ENCODE data around the gene MGP.

The MGP gene

DNA sequence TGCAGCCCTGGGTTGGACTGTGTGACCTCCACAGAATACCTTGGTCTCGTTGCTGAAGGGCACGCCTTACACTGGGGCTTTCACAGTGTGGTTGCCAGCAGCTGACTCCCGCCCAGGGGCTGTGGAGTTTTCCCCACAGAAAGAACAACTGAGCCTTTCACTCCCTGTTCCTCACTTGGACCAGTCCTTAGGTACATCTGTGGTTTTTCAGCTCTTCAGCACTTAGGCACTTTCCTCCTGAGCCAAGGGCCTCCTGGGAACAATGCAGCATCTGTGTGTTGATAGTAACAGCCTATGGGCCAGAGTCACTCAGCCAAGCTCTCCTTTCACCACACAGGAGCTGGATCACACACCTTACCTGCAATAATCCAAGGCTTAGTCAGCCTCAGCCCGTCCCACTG lies 27.7 kb upstream of the MGP start:
- no peak for DNase-seq (ENCODE audit: low spot score)
- TF ChIP-seq, protein P1, sequence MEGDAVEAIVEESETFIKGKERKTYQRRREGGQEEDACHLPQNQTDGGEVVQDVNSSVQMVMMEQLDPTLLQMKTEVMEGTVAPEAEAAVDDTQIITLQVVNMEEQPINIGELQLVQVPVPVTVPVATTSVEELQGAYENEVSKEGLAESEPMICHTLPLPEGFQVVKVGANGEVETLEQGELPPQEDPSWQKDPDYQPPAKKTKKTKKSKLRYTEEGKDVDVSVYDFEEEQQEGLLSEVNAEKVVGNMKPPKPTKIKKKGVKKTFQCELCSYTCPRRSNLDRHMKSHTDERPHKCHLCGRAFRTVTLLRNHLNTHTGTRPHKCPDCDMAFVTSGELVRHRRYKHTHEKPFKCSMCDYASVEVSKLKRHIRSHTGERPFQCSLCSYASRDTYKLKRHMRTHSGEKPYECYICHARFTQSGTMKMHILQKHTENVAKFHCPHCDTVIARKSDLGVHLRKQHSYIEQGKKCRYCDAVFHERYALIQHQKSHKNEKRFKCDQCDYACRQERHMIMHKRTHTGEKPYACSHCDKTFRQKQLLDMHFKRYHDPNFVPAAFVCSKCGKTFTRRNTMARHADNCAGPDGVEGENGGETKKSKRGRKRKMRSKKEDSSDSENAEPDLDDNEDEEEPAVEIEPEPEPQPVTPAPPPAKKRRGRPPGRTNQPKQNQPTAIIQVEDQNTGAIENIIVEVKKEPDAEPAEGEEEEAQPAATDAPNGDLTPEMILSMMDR (IDR thresholded peaks at IDR 0.05; ENCODE audit: extremely low read depth, missing control alignments): no peak

DNA sequence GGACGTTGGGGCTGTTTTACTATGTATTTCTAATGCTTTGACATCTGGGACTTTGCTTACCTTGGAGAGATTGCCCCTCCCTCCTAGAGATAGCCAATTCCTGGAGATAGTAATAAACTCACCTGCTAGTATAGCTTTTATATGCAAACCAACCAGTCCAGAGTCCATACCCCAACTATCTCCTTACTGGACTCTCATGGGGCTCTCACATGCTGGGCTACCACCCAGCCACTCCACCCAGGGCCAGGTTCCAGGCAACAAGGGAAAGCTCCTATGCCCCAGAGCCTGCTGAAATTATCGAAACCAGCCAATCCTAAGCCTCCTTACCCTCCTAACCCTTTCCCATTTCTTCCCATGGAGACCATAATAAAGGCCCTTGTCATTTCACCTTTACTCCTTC lies 25.5 kb upstream of the MGP start:
- DNase-seq (ENCODE audit: low spot score): no peak
- TF ChIP-seq, protein P1 (IDR thresholded peaks at IDR 0.05; ENCODE audit: extremely low read depth, missing control alignments): no peak

GRCh38 chr12:14910090-14910915 lies 24.6 kb upstream of the MGP start:
- TF ChIP-seq, protein P1 (IDR thresholded peaks at IDR 0.05; ENCODE audit: extremely low read depth, missing control alignments): no peak
- DNase-seq (ENCODE audit: low spot score): no peak

DNA sequence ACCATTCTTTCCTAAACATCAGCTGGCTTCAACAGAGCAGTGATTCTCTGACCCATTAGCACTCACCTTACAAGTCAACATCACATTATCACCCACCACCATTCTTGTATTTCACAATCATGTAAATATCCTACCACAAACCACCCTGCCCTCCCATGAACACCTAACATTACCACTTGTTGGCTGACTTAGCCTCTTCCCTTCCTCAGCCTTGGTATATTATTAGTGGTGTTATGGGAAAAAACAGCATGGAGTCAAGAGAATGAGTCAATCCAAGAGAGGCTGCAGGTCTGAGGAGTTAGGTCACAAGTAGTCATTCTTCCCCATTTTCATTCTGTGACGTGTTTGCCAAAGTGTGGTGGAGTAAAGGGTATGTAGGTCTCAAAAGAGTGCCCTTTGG lies 22.3 kb upstream of the MGP start:
- no peak for DNase-seq (ENCODE audit: low spot score)
- TF ChIP-seq, protein P1 (IDR thresholded peaks at IDR 0.05; ENCODE audit: extremely low read depth, missing control alignments): no peak

DNA sequence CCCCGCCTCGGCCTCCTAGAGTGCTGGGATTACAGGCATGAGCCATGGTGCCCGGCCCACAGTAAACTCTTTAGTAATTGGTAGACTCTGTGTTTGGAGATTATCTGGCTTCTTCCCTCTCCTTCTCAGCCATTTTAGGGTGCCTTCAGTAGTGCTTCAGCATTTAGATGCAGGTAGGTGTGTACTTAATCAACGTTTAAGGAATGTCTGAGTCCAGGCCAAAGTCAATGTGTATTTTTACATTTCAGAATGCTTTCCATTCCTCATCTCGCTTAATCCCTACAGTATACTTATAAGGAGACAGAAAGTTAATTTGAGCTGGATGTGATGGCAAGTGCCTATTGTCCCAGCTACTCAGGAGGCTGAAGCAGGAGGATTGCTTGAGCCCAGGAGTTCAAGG lies 20.5 kb upstream of the MGP start:
- no peak for DNase-seq (ENCODE audit: low spot score)
- TF ChIP-seq, protein P1 (IDR thresholded peaks at IDR 0.05; ENCODE audit: extremely low read depth, missing control alignments): no peak

DNA sequence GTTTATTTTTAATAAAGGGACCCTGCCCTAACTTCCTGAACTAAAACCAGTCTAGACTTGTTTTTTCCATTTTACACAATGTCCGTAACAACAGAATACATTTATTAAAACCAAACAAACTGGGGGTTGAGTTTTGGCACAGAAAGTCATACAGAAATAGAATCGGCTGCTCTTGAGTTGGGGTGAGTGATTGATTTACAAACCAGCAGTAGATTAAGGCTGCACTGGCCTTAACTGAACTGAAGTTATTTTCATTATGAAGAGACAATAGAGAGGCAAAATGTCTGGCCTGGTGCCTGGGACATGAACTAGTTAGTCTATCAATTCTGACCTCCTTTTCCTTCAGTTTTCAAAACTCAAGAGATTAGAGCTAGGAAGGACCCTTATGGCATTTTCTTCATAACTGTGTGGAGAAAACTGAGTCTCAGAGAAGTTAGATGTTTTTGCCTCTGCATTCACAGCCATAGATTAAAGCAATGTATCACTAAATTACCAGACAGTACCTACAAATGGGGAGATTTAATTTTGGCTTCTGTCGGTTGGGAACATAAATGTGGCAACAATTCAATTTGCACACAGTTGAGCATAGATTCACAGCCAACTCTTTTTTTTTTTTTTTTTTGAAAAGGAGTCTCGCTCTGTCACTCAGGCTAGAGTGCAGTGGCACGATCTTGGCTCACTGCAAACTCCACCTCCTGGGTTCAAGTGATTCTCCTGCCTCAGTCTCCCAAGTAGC lies 19.8 kb upstream of the MGP start:
- DNase-seq (ENCODE audit: low spot score): no peak
- TF ChIP-seq, protein P1 (IDR thresholded peaks at IDR 0.05; ENCODE audit: extremely low read depth, missing control alignments): no peak

- TF ChIP-seq, protein P1 (IDR thresholded peaks at IDR 0.05; ENCODE audit: extremely low read depth, missing control alignments): no peak
- DNase-seq (ENCODE audit: low spot score): no peak
Observed at GRCh38 chr12:14904854-14905253, 19.2 kb upstream of the MGP start.

All from GM20000 (cell line).